Limb (tissue), 2 donors: ENCODE data around the gene PDAP1.
"Not testable (repeated sequence)": the region's sequence is repeated elsewhere in the genome, so short reads cannot be mapped to it uniquely, and the experiment has no call there.

Experiments used
- DNase-seq, 2 donors: peaks; one replicate each; pipeline ENCODE4 v3.0.0-alpha.2; 2016; ENCODE audit errors: extremely low spot score in 2 of 2

The PDAP1 gene

DNA sequence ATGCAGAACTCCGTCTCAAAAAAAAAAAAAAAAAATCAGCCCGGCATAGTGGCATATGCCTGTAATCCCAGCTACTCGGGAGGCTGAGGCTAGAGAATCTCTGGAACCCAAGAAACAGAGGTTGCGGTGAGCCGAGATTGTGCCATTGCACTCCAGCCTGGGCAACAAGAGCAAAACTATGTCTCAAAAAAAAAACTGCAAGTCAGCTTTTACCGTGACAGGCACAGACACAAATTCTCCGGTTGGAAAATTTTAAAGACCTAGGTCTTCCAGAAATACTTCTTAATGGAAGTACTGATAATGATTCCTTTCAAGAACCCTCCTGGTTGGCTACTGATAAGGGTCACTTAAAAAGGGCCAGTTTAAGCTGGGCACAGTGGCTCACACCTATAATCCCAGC is 53.3 kb downstream of the PDAP1 start:
- no peak for DNase-seq

DNA sequence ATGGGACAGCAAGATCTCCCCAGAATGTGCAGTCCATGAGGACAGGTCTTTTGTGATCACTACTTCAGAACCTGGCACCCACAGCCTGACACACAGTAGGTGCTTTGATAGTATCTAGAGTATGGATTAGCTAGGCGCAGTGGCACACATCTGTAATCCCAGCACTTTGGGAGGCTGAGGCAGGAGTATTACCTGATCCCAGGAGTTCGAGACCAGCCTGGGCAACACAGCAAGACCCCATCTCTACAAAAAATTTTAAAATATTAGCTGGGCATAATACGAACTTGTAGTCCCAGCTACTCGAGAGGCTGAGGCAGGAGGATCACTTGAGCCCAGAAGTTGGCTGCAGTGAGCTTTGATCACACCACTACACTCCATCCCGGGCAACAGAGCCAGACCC is 56.1 kb downstream of the PDAP1 start:
- no peak for DNase-seq

DNA sequence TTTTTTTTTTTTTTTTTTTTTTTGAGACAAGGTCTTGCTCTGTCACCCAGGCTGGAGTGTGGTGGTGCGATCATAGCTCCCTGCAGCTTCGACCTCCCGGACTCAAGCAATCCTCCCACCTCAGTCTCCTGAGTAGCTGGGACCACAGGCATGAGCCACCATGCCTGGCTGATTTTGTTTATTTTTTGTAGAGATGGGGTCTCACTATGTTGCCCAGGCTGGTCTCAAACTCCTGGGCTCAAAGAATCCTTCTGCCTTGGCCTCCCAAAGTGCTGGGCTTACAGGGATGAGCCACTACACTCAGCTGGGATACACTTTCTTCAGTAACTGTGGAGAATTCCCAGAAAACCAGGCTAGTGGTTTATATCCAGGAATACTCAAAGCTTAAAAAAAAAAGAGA is 57.8 kb downstream of the PDAP1 start:
- DNase-seq, result not testable (repeated sequence)
